OCI-LY3 (cell line): ENCODE data around the gene SURF2.

Experiments used
- CTCF ChIP-seq: fragments of 200-600, 300-600 bp; sonication (generic); IDR thresholded peaks from 2 replicates; pipeline ENCODE4 v1.5.1; 2014; ENCODE audit warnings: antibody characterized with exemption, low read length, low read depth
- EZH2phosphoT487 ChIP-seq: fragments of 200-600 bp; shearing (Covaris generic); IDR thresholded peaks from 2 replicates; pipeline ENCODE4 v1.6.1; 2018; ENCODE audit warnings: antibody characterized with exemption, mixed run types, low read depth

- no peak for TF ChIP-seq CTCF
- no peak for TF ChIP-seq EZH2phosphoT487
Measured at GRCh38 chr9:133349965-133350616, 6.3 kb upstream of the SURF2 start.
